HG02642 (cell line): ENCODE results near the gene ELOVL5.
"Not testable (repeated sequence)": the region's sequence is repeated elsewhere in the genome, so short reads cannot be mapped to it uniquely, and the experiment has no call there.

Experiments used
- ATAC-seq: cut with Tn5 transposase; IDR thresholded peaks from one replicate; pipeline ENCODE4 v1.9.1; 2021; ENCODE audit warnings: mild to moderate bottlenecking; ENCODE audit not compliant: unreplicated experiment, poor library complexity

Gene ELOVL5

DNA sequence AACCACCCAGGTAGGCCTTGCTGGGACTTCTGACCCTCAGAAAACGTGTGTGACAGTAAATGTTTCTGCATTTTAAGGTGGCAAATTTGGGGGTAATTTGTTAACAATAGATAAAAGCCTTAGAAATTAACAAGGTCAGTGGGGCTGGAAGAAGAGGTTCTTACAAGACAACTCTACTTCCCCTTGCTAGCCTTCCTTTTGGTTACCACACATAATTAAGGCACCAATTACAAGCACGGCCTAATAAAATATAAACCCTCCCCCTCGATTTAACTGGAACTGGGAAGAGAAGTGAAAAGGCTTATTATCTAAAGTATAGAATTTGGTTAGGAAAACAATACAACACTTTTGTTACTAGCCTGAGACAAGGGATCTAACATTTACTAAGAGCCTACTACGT, 38.8 kb downstream of the ELOVL5 start:
- no peak for ATAC-seq

DNA sequence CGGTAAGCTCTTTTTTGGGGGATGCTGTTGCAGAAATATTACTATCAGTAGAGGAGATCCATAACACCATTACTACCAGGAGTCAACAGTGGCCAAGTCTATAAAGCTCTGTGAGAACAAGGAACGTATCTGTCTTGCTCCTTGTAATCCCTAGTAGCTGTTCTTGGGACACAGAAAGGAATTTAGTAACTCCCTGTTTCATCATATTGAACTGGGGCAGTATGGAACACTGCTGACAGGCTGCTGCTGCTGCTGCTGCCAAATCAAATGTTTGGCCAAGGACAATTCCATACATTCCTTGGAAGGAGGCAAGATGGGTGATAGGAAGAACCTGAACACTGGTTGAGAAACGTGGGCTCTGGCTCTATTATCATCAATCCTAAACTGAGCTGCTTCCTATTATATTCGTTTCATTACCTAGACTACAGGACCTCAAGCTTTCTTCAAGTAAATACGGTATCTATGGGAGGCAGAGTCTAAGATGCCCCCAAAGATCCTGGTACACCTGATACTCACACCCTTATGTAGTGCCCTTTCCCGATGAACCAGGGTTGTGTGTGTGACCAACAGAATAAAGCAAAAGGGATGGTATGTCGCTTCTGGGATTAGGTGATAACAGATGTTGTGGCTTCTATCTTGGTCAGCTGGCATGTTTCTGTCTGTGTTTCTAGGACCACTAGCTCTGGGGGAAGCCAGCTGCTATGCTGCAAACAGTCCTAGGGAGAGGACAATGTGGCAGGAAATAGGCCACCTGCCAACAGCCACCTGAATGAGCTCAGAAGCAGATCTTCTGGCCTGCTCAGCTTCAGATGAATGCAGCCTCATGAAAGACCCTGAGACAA, 39.5 kb downstream of the ELOVL5 start:
- ATAC-seq = peak; percentile 75

DNA sequence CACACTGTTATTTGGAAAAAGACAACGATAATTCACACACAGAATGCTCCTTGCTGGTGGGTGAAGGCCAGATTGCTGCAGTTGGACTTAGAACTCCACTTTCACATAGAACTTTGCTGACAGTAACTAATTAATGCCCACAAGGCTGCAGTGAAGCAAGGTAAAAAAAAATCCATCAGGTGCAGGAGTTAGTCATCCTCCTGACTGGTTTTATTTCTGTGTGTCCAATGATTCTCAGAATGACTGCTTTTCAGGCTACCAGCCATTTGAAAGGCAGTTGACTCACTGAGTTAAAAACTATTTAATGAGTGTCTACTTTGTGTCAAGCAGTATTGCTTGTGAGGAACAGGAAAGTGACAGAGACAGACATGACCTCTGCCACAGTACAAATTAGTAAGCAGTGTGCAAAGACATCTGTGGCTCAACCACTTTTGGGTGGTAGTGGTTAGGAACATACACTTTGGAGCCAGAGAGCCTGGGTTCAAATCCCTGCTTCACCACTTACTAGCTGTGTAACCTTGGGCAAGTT, 41.9 kb downstream of the ELOVL5 start:
- ATAC-seq = peak; percentile 70

DNA sequence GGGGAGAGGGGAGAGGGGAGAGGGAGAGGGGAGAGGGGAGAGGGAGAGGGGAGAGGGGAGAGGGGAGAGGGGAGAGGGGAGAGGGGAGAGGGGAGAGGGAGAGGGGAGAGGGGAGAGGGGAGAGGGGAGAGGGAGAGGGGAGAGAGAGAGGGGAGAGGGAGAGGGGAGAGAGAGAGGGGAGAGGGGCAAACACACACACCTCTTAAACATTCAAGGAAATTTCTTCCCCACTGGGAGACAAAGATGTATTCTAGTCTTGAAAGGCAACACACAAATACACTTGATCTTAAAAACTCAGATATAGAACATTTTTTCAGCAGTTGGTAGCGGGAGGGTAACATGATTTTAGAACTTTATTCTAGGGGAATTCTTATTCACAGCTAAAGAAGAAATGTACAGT, 42.5 kb downstream of the ELOVL5 start:
- not testable (repeated sequence) for ATAC-seq

DNA sequence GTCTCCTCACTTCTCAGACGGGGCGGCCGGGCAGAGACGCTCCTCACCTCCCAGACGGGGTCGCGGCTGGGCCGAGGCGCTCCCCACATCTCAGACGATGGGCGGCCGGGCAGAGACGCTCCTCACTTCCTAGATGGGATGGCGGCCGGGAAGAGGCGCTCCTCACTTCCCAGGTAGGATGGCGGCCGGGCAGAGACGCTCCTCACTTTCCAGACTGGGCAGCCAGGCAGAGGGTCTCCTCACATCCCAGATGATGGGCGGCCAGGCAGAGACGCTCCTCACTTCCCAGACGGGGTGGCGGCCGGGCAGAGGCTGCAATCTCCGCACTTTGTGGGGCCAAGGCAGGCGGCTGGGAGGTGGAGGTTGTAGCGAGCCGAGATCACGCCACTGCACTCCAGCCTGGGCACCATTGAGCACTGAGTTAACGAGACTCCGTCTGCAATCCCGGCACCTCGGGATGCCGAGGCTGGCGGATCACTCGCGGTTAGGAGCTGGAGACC, 43.2 kb downstream of the ELOVL5 start:
- not testable (repeated sequence) for ATAC-seq

DNA sequence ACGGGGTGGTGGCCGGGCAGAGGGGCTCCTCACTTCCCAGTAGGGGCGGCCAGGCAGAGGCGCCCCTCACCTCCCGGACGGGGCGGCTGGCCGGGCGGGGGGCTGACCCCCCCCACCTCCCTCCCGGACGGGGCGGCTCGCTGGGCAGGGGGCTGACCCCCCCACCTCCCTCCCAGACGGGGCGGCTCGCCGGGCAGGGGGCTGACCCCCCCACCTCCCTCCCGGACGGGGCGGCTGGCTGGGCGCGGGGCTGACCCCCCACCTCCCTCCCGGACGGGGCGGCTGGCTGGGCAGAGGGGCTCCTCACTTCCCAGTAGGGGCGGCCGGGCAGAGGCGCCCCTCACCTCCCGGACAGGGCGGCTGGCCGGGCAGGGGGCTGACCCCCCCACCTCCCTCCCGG, 43.8 kb downstream of the ELOVL5 start:
- ATAC-seq = not testable (repeated sequence)

DNA sequence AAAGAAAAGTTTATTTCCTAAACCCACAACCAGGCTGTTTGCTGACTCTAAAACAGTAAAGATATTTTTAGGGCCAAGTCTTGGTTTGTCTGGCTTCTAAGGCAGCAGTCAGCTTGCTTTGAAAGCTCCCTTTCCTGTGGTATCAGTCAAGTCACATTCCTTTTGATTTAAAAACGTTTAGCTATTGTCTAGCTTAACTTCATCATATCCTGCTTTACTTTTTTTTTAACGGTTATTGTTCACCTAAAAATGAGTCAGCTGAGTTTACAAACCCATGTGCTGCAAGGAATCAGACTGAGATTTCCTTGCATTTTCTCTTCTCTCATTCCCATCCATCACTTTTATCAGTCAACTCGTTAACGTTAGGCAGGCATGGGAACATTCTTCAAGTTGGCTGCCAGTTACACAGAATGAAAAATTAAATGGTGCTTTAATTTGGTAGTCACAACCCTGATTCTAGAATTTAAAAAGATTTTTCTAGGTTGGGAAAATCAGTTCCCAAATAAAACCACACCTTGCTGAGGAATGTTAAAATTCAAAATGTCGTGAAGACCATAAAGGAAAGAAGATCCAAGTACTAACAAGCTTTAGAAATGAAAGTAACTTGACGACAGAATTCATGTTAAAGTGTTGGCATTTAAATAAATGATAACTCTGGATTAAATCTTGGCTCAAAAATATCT, 45.9 kb downstream of the ELOVL5 start:
- ATAC-seq = no peak

DNA sequence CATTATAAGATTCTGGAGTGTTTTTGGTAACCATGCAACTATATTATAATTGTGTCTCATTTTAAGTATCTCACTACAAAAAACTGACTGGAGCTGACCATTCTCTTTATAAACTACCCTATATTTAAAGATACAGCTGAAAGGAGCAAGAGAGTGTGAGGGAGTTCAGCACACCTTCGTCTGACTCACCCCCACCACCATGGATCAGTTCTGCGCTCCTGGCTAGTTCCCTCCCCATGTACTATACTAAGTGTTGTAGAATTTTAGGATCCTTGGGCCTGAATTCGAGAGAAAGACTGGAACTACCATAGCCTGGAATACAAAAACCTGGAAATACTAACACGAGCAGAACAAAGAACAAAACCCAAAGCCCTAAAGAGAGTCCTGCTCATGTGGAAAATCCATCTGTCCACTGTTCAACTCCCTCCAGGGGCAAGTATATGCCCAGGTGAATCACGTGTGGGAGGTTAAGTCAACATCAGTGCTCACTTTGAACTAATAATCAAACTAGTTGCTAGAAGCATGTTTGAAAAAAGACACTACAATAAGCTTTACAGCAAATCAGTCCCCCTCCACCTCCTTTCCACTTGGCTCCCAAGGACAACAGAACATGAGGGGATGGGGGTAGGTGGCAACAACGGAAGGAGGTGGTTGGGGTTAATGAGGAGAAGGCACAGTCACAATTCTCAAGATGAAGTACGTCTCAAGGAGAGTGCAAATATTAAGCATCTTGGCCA, 46.8 kb downstream of the ELOVL5 start:
- ATAC-seq = no peak

DNA sequence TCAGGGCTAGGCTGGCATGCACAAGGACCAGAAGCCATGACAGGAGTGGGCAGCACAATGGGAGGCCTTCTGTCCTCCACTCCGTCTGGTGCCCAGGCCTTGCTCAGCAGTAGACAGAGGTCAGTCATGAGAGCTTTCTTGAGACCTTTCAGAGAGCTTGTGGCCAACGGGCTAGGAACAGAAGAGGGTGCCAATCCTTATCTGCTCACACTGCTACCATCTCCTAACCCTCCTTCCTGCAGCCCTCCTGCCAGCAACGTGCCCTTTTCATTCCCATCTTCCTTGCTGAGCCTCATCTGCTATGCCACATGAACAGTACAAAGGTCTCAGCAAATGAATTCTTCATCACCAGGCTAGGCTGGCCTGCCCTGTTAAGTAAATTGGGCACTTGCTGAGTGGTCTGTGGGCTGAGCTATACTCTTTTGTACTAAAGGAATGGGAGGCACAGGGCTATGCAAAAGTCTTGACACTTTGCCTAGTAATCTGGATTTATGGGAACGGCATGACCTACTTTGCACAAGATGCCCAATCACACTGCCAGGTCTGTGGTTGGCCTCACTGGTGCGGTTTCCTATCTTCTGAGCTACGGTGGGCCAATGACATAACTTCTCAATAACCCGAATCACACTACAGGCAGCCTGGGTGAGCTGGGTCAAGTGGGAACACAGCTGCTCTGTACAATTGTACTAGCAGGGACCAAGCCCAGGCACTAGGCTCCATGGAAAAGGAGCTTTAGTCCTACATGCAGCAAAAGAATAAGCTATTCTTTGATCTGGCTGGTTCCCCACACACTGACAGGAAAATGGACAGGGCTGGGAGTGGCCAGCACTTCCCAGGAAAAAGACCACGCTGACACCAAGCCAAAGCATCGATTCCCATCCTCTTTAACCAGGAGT, 47.8 kb downstream of the ELOVL5 start:
- ATAC-seq = no peak

DNA sequence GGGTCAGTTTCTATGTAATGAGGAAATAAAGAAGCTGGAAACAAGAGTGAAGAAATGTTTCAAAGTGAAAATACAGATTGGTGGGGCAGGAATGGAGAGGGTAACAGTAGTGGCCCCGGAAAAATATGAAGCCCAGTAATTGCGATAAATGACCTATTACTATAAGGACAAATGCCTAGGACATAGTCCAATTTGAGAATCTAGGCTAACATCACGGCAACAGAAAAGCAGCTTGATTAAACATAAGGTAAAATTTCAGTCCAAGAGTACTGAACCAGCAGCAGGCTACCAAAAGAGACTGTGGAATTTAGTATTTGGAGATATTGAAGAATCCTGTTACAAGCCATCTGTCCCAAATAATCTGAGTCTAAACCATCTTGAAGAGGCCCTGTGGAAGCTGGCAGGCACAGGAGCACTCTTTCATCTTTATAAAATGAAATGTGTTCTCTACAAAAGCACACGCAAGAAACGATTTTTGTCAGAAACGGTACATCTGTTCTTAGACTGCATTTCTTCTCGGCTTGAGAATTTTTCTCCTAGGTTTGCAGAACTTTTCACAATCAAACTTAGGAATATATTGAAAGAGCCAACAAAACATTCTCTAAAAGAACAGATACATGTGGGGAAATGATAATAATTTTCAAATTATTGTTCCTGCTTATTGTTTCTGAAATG, 49.3 kb downstream of the ELOVL5 start:
- no peak for ATAC-seq

DNA sequence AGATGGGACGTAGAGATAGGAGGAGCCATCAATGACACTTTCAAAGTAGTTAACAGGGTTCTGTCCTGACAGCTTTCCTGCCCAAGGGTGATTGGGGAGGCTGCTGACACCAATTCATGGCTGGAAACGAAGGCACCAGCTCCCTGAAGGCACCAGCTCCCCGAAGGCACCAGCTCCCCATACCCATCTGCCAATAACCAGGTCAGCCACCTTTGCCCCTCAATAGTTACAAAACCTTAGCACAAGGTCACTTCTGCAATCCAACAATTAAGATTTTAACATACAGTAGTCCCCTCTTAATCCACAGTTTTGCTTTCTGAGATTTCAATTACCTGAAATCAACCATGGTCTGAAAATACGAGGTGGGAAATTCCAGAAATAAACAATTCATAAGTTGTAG, 51.7 kb downstream of the ELOVL5 start:
- no peak for ATAC-seq

DNA sequence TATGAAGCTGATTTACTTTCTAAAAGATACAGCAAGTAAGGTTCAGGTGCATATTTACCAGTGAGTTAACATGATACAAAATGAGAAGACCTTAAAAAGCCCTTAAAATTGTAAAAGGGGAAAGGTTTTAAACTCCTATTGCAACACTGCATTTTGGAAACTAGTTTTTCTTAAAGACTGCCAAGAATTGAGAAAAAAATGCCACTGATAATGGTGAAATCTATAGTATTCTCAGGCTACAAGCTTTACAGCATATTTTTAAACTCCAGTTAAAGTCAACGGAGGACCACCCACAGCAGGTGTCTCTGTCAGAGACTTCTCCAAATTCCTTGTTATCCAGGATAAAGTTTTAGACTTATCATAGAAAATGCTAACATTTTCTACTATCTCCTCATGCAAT, 53.6 kb downstream of the ELOVL5 start:
- ATAC-seq = no peak

DNA sequence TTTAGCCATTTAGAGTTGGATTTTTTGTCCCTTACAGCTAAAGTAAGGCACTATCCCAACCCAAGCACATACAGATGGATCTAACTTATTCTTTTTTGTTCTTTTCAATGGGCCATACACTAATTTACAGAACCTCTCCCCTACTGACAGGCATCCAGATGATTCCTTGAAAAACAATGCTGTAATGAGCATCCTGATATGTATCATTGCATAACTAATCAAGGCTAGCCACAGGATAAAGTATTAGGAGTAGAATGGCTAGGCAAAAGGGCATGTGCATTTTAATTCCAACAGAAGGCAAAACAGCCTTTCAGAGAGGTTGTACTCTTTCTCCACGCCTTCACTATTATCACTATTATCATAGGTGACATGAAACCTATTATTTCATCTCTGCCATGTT, 54.1 kb downstream of the ELOVL5 start:
- ATAC-seq = no peak

DNA sequence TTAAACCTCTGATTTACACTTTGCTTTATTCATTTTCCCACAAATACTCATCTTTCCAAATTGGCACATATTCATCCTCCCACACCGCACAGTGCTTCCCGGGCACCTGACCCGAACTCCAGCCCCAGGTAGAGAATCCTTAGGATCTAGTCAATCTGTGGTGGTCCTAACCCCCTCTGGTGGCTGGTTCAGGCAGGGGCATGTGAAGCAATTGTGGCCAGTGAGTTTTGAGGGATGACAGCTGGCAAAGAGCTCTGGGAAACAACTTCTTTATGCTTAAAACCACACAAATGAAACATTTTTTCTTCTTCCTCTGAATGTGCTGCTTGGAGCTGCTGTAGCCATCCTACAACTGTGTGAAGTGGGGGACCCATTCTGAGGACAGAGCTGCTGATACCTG, 54.7 kb downstream of the ELOVL5 start:
- no peak for ATAC-seq

DNA sequence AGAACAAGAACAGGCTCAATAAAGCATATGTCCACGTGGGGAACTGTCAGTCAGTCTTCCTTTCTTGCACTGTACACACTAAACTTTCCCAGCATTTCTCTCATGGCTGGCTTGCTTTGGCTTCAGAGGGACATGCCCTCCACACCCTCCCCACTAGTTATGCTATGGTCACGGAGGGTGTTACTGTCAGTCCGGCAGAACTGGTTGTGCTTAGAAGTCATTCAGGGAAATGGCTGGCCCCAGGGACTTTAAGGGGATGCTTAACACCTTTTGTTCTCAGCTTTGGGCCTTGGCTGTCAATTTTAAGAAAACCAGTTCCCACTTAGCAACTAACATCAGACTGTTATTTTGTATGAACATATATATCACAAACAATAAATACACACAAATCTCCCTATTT, 55.1 kb downstream of the ELOVL5 start:
- no peak for ATAC-seq

DNA sequence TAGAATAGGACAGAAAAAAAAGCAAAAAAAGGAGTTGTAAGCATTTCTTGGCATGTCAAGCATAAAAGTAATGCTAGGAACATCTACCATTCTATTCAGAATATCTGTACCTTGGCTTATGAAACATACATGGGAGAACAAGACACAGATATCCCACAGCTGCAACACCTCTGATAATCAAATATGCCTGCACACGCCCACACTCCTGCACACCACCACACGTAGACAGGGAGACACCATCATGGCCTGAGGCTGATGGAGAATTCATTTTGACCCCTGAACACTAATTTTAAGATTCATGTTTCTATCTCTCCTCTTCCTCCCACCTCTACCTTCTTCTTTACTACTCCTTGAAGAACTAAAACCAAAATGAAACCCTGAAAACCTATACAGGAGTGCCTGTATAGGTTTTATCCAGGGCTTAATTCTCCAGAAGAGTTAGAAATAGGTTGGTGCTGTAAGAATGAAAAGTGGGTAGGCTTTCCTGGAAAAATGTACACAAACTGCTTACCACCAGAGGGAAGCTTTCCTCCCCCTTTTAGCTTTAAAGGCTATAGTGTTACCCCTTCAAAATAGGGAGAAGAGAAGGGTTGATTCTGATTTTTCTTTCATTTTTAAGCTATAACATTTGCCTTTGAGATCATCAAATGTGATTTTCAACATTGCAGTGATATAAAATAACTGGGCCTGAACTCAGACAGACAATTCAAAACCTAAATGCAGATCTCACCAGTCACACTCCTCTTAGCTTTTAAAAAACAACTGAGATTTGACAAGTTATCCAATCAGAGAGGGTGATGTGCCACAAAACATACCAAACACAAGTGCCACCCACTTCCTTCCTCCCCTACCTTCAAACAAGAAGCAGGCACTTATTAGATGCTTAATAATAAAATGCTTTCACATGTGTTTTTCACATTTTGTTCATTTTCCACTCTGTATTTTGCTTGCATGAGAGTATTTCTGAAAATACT, 57.9 kb downstream of the ELOVL5 start:
- no peak for ATAC-seq

DNA sequence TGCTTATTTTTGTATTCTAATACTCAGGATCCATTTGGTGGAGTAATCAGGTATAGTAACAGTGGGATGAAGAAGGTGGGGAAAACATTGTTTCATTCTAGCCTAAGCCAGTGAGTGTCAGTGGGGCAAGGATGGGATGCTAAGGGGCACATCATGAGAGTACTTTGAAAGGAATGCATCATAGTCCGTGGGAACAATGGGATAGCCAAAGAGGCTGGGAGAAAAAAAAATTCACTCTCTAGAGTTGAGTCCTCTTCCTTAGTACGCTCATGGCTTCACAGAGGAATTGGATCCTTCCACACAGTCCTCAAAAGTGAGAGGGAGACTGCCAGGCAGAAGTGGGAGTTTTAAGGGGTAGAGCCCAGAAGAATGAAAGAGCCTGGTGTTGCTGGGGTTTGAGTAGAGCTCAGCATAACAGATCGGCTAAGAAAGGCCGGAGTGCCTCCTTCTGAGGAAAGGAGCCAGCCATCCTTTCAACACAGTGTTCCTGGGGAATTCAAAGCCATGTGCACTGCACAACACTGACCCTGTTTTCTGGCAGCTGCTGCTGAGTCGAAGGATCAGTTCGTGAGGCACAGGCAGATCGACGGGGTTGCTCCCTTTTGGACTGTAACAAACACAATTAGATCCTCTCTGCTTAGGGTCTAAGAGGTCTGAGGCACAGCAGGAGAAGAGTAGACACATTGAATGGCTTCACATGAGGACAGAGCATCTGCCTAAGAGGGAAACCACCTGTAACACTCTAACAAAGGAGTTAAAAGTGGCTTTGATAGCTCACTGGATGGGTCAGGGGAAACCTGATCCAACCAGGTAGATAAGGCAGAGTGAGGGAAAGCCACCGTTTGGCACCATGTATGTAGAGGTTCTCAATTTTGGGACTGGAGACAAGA, 61.2 kb downstream of the ELOVL5 start:
- no peak for ATAC-seq
